NOMO-1 (cell line): ENCODE data around the gene KLRD1.
"Not testable (repeated sequence)": the region's sequence is repeated elsewhere in the genome, so short reads cannot be mapped to it uniquely, and the experiment has no call there.

Experiments used
- DNase-seq, 2 experiments: peaks; one replicate each; lab custom pipeline; 2025; ENCODE audit not compliant: unreplicated experiment in 2 of 2; lab: John Stamatoyannopoulos, UW

The KLRD1 gene

GRCh38 chr12:10307630-10308029 is at the start of gene KLRD1:
TSS of gene KLRD1 (plus strand) at chr12:10307870. CDS start at chr12:10308078, 208 bp downstream.
- no peak for DNase-seq

GRCh38 chr12:10260927-10261326 is 46.7 kb upstream of the KLRD1 start:
- DNase-seq: no peak

- no peak for DNase-seq
These were observed 39.6 kb upstream of the KLRD1 start for GRCh38 chr12:10268037-10268436.

GRCh38 chr12:10272467-10272866 is 35.2 kb upstream of the KLRD1 start:
- no peak for DNase-seq

GRCh38 chr12:10276774-10277173 is 30.9 kb upstream of the KLRD1 start:
- no peak for DNase-seq

GRCh38 chr12:10278104-10278503 is 29.6 kb upstream of the KLRD1 start:
- no peak for DNase-seq

- no peak for DNase-seq
These were observed 27.7 kb upstream of the KLRD1 start for GRCh38 chr12:10279937-10280336.

- no peak for DNase-seq
These were observed 24.6 kb upstream of the KLRD1 start for GRCh38 chr12:10283027-10283426.

GRCh38 chr12:10285919-10286318 is 21.8 kb upstream of the KLRD1 start:
- no peak for DNase-seq

- no peak for DNase-seq
These were observed 18.5 kb upstream of the KLRD1 start for GRCh38 chr12:10289005-10289754.

GRCh38 chr12:10291030-10291429 is 16.6 kb upstream of the KLRD1 start:
- no peak for DNase-seq

GRCh38 chr12:10293151-10293550 is 14.5 kb upstream of the KLRD1 start:
- no peak for DNase-seq

GRCh38 chr12:10293570-10294227 is 14.0 kb upstream of the KLRD1 start:
- no peak for DNase-seq

GRCh38 chr12:10301103-10301502 is 6.6 kb upstream of the KLRD1 start:
- DNase-seq: no peak

- no peak for DNase-seq
These were observed 3.5 kb upstream of the KLRD1 start for GRCh38 chr12:10304161-10304574.

- DNase-seq: no peak
These were observed 2.3 kb upstream of the KLRD1 start for GRCh38 chr12:10305411-10305810.

- DNase-seq: peak in 1 of 2 experiments; percentile 27
These were observed 3.5 kb downstream of the KLRD1 start for GRCh38 chr12:10310926-10311720.

- no peak for DNase-seq
These were observed 11.7 kb downstream of the KLRD1 start for GRCh38 chr12:10319388-10319787.

GRCh38 chr12:10320643-10321042 is 13.0 kb downstream of the KLRD1 start:
- DNase-seq: no peak

GRCh38 chr12:10328691-10329090 is 21.0 kb downstream of the KLRD1 start:
- not testable (repeated sequence) for DNase-seq

- DNase-seq: peak; percentile 15 to 39
These were observed 24.1 kb downstream of the KLRD1 start for GRCh38 chr12:10331642-10332239.
